ENCODE results near the gene IFT74. TPM values are rescaled to one million over a fixed set of nuclear protein-coding genes. Genes with fewer than 3 reads are reported as not detected.

IFT74 gene
- polyA plus RNA-seq, 2 donors, result 5.1 to 5.5 TPM

DNA sequence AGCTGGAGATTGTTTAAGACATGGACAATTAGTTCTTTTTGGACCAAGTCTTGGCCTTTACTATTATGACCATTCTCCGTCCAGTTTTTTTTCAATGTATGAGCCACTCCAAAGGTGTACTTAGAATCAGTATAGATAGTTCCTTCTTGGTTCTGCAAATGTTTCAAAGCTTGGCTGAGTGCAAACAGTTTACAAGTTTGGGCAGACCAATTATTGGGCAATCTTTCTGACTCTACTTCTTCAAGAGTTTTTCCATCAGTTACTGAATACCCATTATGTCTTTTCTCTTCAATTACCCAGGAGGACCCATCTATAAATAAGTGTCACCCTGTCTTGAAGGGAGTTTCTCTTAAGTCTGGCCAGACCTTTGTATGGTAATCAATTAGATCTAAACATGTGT is 15.5 kb downstream of the IFT74 start:
- Histone ChIP-seq H3K9me3 (ENCODE audit: control insufficient read depth in 2 of 2, insufficient read depth in 1 of 2, low read depth in 1 of 2, low read length in 1 of 2) (no peaks in the 10 kb centered on the region), H3K27me3 (ENCODE audit: control insufficient read depth in 1 of 2, insufficient read depth in 2 of 2, low read length in 2 of 2) (no peaks in the 10 kb centered on the region), H3K27ac (ENCODE audit: low read depth in 2 of 2, low read length in 1 of 2) (no peak overlapping the region), H3K4me3 (ENCODE audit: low read depth in 1 of 2, low read length in 2 of 2) (no peak overlapping the region), H3K36me3 (ENCODE audit: control insufficient read depth in 2 of 2, insufficient read depth in 2 of 2, low read length in 1 of 2) (no peaks in the 10 kb centered on the region), H3K4me1 (ENCODE audit: control insufficient read depth in 2 of 2, insufficient read depth in 2 of 2, low read length in 1 of 2) (no peaks in the 10 kb centered on the region)
- 89 to 93% methylated on average over 1 of the region's 1 CpG for WGBS, 2 donors

DNA sequence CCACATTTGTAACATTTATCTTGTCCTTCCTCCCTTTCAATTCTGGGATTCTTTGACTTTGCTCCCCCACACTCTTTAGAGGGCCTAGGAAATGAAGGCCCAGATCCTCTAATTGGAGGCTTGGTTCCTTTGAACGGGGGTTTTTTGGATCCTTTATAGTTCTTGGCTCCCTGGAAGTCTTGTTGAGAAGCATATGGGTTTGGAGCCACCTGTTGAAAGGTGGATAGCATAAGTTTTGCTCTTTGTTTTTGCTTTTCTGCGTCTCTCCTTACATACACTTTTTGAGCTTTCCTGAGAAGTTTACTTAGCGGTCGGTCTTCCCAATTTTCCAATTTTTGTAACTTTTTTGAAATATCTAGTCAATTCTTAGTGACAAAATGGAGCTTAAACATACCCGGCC is 17.8 kb downstream of the IFT74 start:
- no peaks in the 10 kb centered on the region for H3K27me3 ChIP-seq (ENCODE audit: control insufficient read depth in 1 of 2, insufficient read depth in 2 of 2, low read length in 2 of 2)
- WGBS, 2 donors, result 85 to 95% methylated on average over 5 of the region's 5 CpGs
- H3K27ac ChIP-seq (ENCODE audit: low read depth in 2 of 2, low read length in 1 of 2), result no peak overlapping the region
- H3K9me3 ChIP-seq (ENCODE audit: control insufficient read depth in 2 of 2, insufficient read depth in 1 of 2, low read depth in 1 of 2, low read length in 1 of 2), result no peaks in the 10 kb centered on the region
- no peaks in the 10 kb centered on the region for H3K36me3 ChIP-seq (ENCODE audit: control insufficient read depth in 2 of 2, insufficient read depth in 2 of 2, low read length in 1 of 2)
- no peaks in the 10 kb centered on the region for H3K4me1 ChIP-seq (ENCODE audit: control insufficient read depth in 2 of 2, insufficient read depth in 2 of 2, low read length in 1 of 2)
- H3K4me3 ChIP-seq (ENCODE audit: low read depth in 1 of 2, low read length in 2 of 2), result no peak overlapping the region

DNA sequence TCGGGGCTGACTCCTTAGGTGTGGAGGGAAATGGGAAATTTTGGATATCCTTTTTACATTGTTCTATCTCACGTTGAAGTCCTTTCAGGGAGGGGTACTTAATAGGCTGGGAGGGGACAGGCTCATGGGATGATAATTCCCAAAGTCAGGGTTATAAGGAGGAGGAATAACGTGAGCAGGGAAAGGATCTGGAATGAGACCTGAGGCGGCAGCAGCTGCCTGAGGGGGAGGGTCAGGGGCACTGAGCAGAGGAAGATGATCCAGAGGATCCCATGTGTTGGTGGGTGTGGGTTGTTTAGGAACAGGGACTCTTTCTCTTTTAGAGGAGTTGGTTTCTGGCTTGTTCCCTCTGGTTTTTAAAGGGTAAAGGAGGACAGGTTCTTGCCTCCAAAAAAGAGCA is 18.7 kb downstream of the IFT74 start:
- Histone ChIP-seq H3K4me3 (ENCODE audit: low read depth in 1 of 2, low read length in 2 of 2) (no peak overlapping the region), H3K36me3 (ENCODE audit: control insufficient read depth in 2 of 2, insufficient read depth in 2 of 2, low read length in 1 of 2) (no peaks in the 10 kb centered on the region), H3K4me1 (ENCODE audit: control insufficient read depth in 2 of 2, insufficient read depth in 2 of 2, low read length in 1 of 2) (no peaks in the 10 kb centered on the region), H3K27ac (ENCODE audit: low read depth in 2 of 2, low read length in 1 of 2) (no peak overlapping the region), H3K9me3 (ENCODE audit: control insufficient read depth in 2 of 2, insufficient read depth in 1 of 2, low read depth in 1 of 2, low read length in 1 of 2) (no peaks in the 10 kb centered on the region), H3K27me3 (ENCODE audit: control insufficient read depth in 1 of 2, insufficient read depth in 2 of 2, low read length in 2 of 2) (no peaks in the 10 kb centered on the region)
- WGBS, 2 donors, result 87 to 90% methylated on average over 4 of the region's 4 CpGs

DNA sequence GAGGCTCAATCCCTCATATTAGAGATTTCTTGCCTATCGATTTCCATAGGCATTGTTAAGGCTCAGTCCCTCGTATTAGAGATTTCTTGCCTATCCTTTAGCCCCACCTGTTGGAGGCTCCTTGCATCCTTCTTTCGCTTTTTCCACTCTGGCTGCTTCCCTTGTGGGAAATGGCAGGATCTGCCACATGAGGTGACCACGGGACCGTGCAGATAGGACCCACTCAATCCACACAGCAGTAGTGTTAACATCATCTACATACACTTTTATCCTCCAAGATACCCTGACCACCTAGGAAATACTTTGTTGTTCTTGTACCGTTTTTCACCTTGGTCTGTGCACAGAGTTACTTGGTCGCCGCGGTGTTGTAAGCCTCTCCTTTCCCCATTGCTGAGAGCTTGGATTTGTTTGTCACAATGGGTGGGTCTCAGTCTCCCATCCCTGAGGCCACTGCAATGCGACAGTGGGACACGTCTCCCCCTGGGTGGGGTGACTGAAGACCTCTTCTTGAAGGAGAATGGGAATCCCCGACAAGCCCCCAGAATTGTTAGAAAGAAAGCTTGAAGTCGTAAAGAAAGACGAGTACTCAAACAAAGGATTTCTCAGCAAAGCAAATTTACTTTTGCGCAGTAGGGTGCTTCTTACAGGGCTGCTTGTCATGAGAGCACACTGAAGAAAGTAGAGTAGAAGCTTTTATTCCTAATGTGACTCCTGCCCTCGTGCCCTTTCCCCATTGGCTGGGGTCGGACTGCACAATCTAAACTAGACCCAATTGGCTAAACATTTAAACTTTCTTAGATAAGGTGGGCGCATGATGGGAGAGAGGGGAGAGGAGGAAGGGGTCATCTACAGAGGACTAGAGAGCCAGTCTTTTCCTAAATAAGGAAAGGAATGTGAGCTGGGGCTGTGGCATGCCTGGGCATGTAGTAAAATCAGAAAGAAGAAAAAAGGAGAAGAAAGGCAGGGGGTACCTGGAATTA is 19.8 kb downstream of the IFT74 start:
- Histone ChIP-seq H3K36me3 (ENCODE audit: control insufficient read depth in 2 of 2, insufficient read depth in 2 of 2, low read length in 1 of 2) (no peaks in the 10 kb centered on the region), H3K4me3 (ENCODE audit: low read depth in 1 of 2, low read length in 2 of 2) (no peak overlapping the region), H3K27ac (ENCODE audit: low read depth in 2 of 2, low read length in 1 of 2) (no peak overlapping the region), H3K9me3 (ENCODE audit: control insufficient read depth in 2 of 2, insufficient read depth in 1 of 2, low read depth in 1 of 2, low read length in 1 of 2) (no peaks in the 10 kb centered on the region), H3K27me3 (ENCODE audit: control insufficient read depth in 1 of 2, insufficient read depth in 2 of 2, low read length in 2 of 2) (no peaks in the 10 kb centered on the region), H3K4me1 (ENCODE audit: control insufficient read depth in 2 of 2, insufficient read depth in 2 of 2, low read length in 1 of 2) (no peaks in the 10 kb centered on the region)
- 83 to 90% methylated on average over 18 of the region's 18 CpGs for WGBS, 2 donors

DNA sequence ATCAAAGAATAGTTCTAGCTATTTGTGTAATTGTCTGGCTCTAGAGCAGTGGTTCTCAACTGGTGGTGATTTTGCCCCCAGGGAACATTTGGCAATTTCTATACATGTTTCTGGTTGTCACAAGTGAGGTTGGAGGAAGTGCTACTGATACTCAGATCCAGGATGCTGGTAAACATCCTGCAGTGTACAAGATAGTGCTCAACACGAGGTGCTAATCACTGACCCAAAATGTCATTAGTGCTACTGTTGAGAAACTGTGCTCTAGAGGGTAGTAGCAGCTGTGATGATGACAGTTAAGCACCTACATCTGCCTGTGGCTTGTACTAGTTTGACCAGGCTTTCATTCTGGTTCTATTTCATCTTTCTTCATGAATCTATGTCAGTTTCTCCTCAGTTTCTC is 27.1 kb downstream of the IFT74 start:
- Histone ChIP-seq H3K4me1 (ENCODE audit: control insufficient read depth in 2 of 2, insufficient read depth in 2 of 2, low read length in 1 of 2) (no peaks in the 10 kb centered on the region), H3K4me3 (ENCODE audit: low read depth in 1 of 2, low read length in 2 of 2) (no peak overlapping the region), H3K27ac (ENCODE audit: low read depth in 2 of 2, low read length in 1 of 2) (no peak overlapping the region), H3K36me3 (ENCODE audit: control insufficient read depth in 2 of 2, insufficient read depth in 2 of 2, low read length in 1 of 2) (no peaks in the 10 kb centered on the region), H3K27me3 (ENCODE audit: control insufficient read depth in 1 of 2, insufficient read depth in 2 of 2, low read length in 2 of 2) (no peaks in the 10 kb centered on the region), H3K9me3 (ENCODE audit: control insufficient read depth in 2 of 2, insufficient read depth in 1 of 2, low read depth in 1 of 2, low read length in 1 of 2) (no peaks in the 10 kb centered on the region)
- WGBS, 2 donors, result 30 to 51% methylated on average over 1 of the region's 1 CpG

DNA sequence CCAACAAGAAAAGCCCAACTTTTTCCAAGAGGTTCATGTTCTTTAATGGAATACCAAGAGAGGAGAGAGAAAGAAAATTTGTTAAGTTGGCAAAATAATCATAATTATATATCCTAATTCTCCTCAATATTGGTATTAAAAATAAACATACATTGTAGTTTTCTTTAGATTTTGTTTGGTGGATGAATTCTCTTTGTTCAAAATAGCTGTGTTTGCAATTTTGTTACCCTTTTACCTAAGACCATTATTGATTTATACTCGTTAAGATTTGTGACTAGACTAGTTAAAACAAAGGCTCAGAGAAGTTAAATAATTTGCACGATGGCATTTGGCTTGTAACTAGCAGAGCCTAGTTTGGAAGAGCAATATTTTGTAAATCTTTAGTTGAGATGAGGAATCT is 39.6 kb downstream of the IFT74 start:
- WGBS, 2 donors, result 81 to 83% methylated on average over 2 of the region's 2 CpGs
- H3K27ac ChIP-seq (ENCODE audit: low read depth in 2 of 2, low read length in 1 of 2), result no peak overlapping the region
- H3K9me3 ChIP-seq (ENCODE audit: control insufficient read depth in 2 of 2, insufficient read depth in 1 of 2, low read depth in 1 of 2, low read length in 1 of 2), result no peaks in the 10 kb centered on the region
- no peaks in the 10 kb centered on the region for H3K4me1 ChIP-seq (ENCODE audit: control insufficient read depth in 2 of 2, insufficient read depth in 2 of 2, low read length in 1 of 2)
- no peak overlapping the region for H3K4me3 ChIP-seq (ENCODE audit: low read depth in 1 of 2, low read length in 2 of 2)
- no peaks in the 10 kb centered on the region for H3K27me3 ChIP-seq (ENCODE audit: control insufficient read depth in 1 of 2, insufficient read depth in 2 of 2, low read length in 2 of 2)
- no peaks in the 10 kb centered on the region for H3K36me3 ChIP-seq (ENCODE audit: control insufficient read depth in 2 of 2, insufficient read depth in 2 of 2, low read length in 1 of 2)

DNA sequence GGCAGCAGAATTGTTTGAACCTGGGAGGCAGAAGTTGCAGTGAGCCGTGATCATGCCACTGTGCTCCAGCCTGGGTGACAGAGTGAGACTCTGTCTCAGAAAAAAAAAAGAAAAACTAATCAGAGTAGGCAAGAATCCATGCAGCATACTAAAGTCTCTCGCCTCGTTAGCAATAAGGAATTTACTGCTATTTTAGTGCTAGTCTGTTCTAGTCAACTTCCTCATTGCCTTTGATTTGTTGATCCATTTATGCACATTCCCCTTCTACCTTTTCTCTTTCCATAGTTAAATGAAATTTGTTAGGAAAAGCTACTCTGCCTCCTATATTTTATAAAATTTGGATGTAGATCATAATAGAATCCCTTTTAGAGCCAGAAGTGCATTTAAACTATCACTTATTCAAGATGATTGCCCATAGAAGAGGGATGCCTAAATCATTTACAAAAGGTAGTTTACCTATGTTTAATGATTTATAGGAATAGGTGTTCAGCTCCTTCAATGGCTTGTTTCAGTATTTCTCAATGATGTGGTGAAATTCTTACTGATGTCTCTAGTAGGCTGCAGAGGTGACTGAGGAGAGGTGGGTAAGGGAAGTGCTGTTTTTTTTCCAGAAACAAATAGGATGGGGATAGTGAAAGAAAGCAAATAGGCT is 47.3 kb downstream of the IFT74 start:
- Histone ChIP-seq H3K4me3 (ENCODE audit: low read depth in 1 of 2, low read length in 2 of 2) (no peak overlapping the region), H3K36me3 (ENCODE audit: control insufficient read depth in 2 of 2, insufficient read depth in 2 of 2, low read length in 1 of 2) (no peaks in the 10 kb centered on the region), H3K4me1 (ENCODE audit: control insufficient read depth in 2 of 2, insufficient read depth in 2 of 2, low read length in 1 of 2) (no peaks in the 10 kb centered on the region), H3K27me3 (ENCODE audit: control insufficient read depth in 1 of 2, insufficient read depth in 2 of 2, low read length in 2 of 2) (no peaks in the 10 kb centered on the region), H3K9me3 (ENCODE audit: control insufficient read depth in 2 of 2, insufficient read depth in 1 of 2, low read depth in 1 of 2, low read length in 1 of 2) (no peaks in the 10 kb centered on the region), H3K27ac (ENCODE audit: low read depth in 2 of 2, low read length in 1 of 2) (no peak overlapping the region)
- 68% methylated on average over 3 of the region's 3 CpGs for WGBS, 2 donors

DNA sequence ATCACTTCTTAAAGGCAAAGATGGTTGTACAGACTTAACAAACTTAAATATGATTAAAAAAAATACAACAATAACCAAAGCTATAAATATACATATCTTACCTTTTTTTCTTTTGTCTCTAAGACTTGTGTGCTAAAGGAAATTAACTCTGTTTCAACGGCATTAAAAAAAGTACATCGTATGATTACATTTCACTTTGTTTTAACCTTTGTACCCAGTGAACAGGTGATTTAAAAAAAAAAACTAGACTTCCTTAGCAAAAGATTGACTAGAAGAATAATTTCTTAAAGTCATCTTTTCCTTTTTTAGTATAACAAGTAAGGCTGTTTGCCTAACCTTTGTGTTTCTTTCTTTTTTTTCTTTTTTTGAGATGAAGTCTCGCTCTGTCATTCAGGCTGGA is 49.3 kb downstream of the IFT74 start, which contains the start of gene LRRC19:
TSS of gene LRRC19 (minus strand) at position 182 of the 400 bp plus-strand sequence. CDS start 5,978 bp downstream, outside the sequence.
- Histone ChIP-seq H3K4me1 (ENCODE audit: control insufficient read depth in 2 of 2, insufficient read depth in 2 of 2, low read length in 1 of 2) (no peaks in the 10 kb centered on the region), H3K9me3 (ENCODE audit: control insufficient read depth in 2 of 2, insufficient read depth in 1 of 2, low read depth in 1 of 2, low read length in 1 of 2) (no peaks in the 10 kb centered on the region), H3K27me3 (ENCODE audit: control insufficient read depth in 1 of 2, insufficient read depth in 2 of 2, low read length in 2 of 2) (no peaks in the 10 kb centered on the region), H3K36me3 (ENCODE audit: control insufficient read depth in 2 of 2, insufficient read depth in 2 of 2, low read length in 1 of 2) (no peaks in the 10 kb centered on the region), H3K4me3 (ENCODE audit: low read depth in 1 of 2, low read length in 2 of 2) (no peak within 1 kb of the TSS), H3K27ac (ENCODE audit: low read depth in 2 of 2, low read length in 1 of 2) (no peak within 1 kb of the TSS)
- 72 to 96% methylated on average over 3 of the region's 3 CpGs for WGBS, 2 donors

DNA sequence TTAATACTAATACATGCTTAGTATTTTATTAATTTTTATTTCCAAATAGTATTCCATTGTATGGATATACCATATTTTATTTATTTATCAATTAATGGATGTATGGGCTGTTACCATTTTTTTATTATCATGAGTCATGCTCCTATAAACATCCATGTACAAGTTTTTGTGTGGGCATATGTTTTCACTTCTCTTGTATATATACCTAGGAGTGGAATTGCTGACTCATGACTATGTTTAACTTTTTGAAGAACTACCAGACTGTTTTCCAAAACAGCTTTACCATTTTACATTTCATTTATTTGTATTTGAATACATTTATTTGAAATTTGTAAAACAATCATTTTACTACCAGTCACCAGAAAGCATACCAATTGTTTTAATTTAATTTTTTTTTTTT is 63.4 kb downstream of the IFT74 start:
- H3K4me3 ChIP-seq (ENCODE audit: low read depth in 1 of 2, low read length in 2 of 2), result no peak overlapping the region
- H3K27ac ChIP-seq (ENCODE audit: low read depth in 2 of 2, low read length in 1 of 2), result no peak overlapping the region
- no peaks in the 10 kb centered on the region for H3K27me3 ChIP-seq (ENCODE audit: control insufficient read depth in 1 of 2, insufficient read depth in 2 of 2, low read length in 2 of 2)
- peaks cover 3% of the 10 kb centered on the region in 2 donors for H3K36me3 ChIP-seq (ENCODE audit: control insufficient read depth in 2 of 2, insufficient read depth in 2 of 2, low read length in 1 of 2)
- no peaks in the 10 kb centered on the region for H3K9me3 ChIP-seq (ENCODE audit: control insufficient read depth in 2 of 2, insufficient read depth in 1 of 2, low read depth in 1 of 2, low read length in 1 of 2)
- no peaks in the 10 kb centered on the region for H3K4me1 ChIP-seq (ENCODE audit: control insufficient read depth in 2 of 2, insufficient read depth in 2 of 2, low read length in 1 of 2)
